GM10266 (cell line): ENCODE data around the gene VILL.
"Not testable (repeated sequence)": the region's sequence is repeated elsewhere in the genome, so short reads cannot be mapped to it uniquely, and the experiment has no call there.

Source experiments
- DNase-seq: peaks from one replicate; pipeline ENCODE4 v3.0.0; 2012; ENCODE audit errors: extremely low spot score
- TF ChIP-seq, protein P1 (sequence below): IDR thresholded peaks from 2 replicates; pipeline ENCODE4 v1.5.1; 2012; ENCODE audit warnings: mild to moderate bottlenecking, low read depth; ENCODE audit not compliant: control insufficient read depth, insufficient read depth; ENCODE audit errors: missing control alignments

VILL gene

GRCh38 chr3:37987751-37988179 is 2.8 kb upstream of the VILL start:
- no peak for DNase-seq
- TF ChIP-seq, protein P1, sequence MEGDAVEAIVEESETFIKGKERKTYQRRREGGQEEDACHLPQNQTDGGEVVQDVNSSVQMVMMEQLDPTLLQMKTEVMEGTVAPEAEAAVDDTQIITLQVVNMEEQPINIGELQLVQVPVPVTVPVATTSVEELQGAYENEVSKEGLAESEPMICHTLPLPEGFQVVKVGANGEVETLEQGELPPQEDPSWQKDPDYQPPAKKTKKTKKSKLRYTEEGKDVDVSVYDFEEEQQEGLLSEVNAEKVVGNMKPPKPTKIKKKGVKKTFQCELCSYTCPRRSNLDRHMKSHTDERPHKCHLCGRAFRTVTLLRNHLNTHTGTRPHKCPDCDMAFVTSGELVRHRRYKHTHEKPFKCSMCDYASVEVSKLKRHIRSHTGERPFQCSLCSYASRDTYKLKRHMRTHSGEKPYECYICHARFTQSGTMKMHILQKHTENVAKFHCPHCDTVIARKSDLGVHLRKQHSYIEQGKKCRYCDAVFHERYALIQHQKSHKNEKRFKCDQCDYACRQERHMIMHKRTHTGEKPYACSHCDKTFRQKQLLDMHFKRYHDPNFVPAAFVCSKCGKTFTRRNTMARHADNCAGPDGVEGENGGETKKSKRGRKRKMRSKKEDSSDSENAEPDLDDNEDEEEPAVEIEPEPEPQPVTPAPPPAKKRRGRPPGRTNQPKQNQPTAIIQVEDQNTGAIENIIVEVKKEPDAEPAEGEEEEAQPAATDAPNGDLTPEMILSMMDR = no peak

DNA sequence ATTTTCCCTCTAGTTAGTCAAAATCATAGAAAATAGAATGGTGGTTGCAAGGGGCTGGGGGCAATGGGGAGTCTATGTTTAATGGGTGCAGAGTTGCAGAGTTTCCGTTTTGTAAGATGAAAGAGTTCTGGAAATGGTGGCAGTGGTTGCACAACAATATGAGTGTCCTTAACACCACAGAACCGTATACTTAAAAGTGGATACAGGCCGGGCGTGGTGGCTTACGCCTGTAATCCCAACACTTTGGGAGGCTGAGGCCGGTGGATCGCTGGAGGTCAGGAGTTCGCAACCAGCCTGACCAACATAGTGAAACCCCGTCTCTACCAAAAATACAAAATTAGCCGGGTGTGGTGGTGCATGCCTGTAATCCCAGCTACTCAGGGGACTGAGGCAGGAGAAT is 2.2 kb upstream of the VILL start:
- not testable (repeated sequence) for DNase-seq

GRCh38 chr3:37988931-37989525 is 1.6 kb upstream of the VILL start:
- TF ChIP-seq, protein P1 = no peak
- DNase-seq = no peak

- no peak for DNase-seq
- TF ChIP-seq, protein P1 = no peak
These were observed 635 bp upstream of the VILL start for GRCh38 chr3:37989821-37990480.

- TF ChIP-seq, protein P1 = no peak
- no peak for DNase-seq
These were observed 523 bp downstream of the VILL start for GRCh38 chr3:37991109-37991508.

DNA sequence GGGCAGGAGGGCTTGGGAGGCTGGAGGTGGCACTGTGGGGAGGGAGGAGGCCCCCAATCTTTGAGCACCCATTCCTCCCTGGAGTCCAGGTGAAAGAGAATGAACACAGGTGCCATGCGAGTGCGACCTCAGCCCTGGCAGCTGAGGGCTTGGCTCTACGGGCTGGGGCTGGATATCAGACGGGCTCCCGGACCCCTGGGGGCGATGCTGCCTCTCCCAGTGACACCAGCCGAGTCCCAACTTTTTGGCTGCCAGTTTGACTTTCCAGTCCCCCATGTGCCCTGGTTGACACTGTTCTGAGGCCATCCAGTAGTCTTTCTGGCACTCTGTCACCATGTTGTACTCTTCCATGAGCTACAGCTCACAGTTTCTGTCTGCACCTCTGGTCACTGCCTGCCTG is 1.2 kb downstream of the VILL start:
- DNase-seq = no peak
- TF ChIP-seq, protein P1 = no peak

- TF ChIP-seq, protein P1 = no peak
- no peak for DNase-seq
These were observed 1.9 kb downstream of the VILL start for GRCh38 chr3:37992271-37993066.
